ENCODE data around the gene KCTD1.

The KCTD1 gene

GRCh38 chr18:26464128-26465011, 84.0 kb downstream of the KCTD1 start:
- H3K36me3 ChIP-seq (ENCODE audit: control insufficient read depth, insufficient read depth, low read length) = peaks cover 22% of the 10 kb centered on the region
- H3K4me1 ChIP-seq (ENCODE audit: control insufficient read depth, insufficient read depth, low read length, poor library complexity, severe bottlenecking) = peaks cover 5% of the 10 kb centered on the region
- no peak overlapping the region for H3K27ac ChIP-seq (ENCODE audit: low read depth, low read length, severe bottlenecking)
- H3K9me3 ChIP-seq (ENCODE audit: control insufficient read depth, low read length) = no peaks in the 10 kb centered on the region
- WGBS, 2 experiments (ENCODE audit: insufficient coverage in 2 of 2) = 85 to 93% methylated on average over 10 of the region's 11 CpGs
- H3K4me3 ChIP-seq (ENCODE audit: extremely low read depth, insufficient read depth, low read length, poor library complexity, severe bottlenecking) = no peak overlapping the region

GRCh38 chr18:26462355-26462754, 86.0 kb downstream of the KCTD1 start:
- H3K9me3 ChIP-seq (ENCODE audit: control insufficient read depth, low read length) = no peaks in the 10 kb centered on the region
- H3K36me3 ChIP-seq (ENCODE audit: control insufficient read depth, insufficient read depth, low read length) = peaks cover 22% of the 10 kb centered on the region
- no peak overlapping the region for H3K27ac ChIP-seq (ENCODE audit: low read depth, low read length, severe bottlenecking)
- H3K4me3 ChIP-seq (ENCODE audit: extremely low read depth, insufficient read depth, low read length, poor library complexity, severe bottlenecking) = no peak overlapping the region
- H3K4me1 ChIP-seq (ENCODE audit: control insufficient read depth, insufficient read depth, low read length, poor library complexity, severe bottlenecking) = peaks cover 5% of the 10 kb centered on the region
- WGBS, 2 experiments (ENCODE audit: insufficient coverage in 2 of 2) = 88 to 92% methylated on average over 4 of the region's 4 CpGs

GRCh38 chr18:26461405-26461804, 86.9 kb downstream of the KCTD1 start:
- no peak overlapping the region for H3K27ac ChIP-seq (ENCODE audit: low read depth, low read length, severe bottlenecking)
- peaks cover 5% of the 10 kb centered on the region for H3K4me1 ChIP-seq (ENCODE audit: control insufficient read depth, insufficient read depth, low read length, poor library complexity, severe bottlenecking)
- 95 to 100% methylated on average over 2 to 3 of the region's 3 CpGs for WGBS, 2 experiments (ENCODE audit: insufficient coverage in 2 of 2)
- no peak overlapping the region for H3K4me3 ChIP-seq (ENCODE audit: extremely low read depth, insufficient read depth, low read length, poor library complexity, severe bottlenecking)
- H3K36me3 ChIP-seq (ENCODE audit: control insufficient read depth, insufficient read depth, low read length) = peaks cover 19% of the 10 kb centered on the region
- no peaks in the 10 kb centered on the region for H3K9me3 ChIP-seq (ENCODE audit: control insufficient read depth, low read length)

- Histone ChIP-seq H3K4me1 (ENCODE audit: control insufficient read depth, insufficient read depth, low read length, poor library complexity, severe bottlenecking) (peaks cover 5% of the 10 kb centered on the region), H3K4me3 (ENCODE audit: extremely low read depth, insufficient read depth, low read length, poor library complexity, severe bottlenecking) (no peak overlapping the region), H3K27ac (ENCODE audit: low read depth, low read length, severe bottlenecking) (no peak overlapping the region), H3K36me3 (ENCODE audit: control insufficient read depth, insufficient read depth, low read length) (peaks cover 17% of the 10 kb centered on the region), H3K9me3 (ENCODE audit: control insufficient read depth, low read length) (no peaks in the 10 kb centered on the region)
- 87 to 98% methylated on average over 4 of the region's 4 CpGs for WGBS, 2 experiments (ENCODE audit: insufficient coverage in 2 of 2)
Observed at GRCh38 chr18:26460449-26461091, 87.8 kb downstream of the KCTD1 start.

- WGBS, 2 experiments (ENCODE audit: insufficient coverage in 2 of 2) = no CpG with 5 or more reads among the region's 3 CpGs
- Histone ChIP-seq H3K36me3 (ENCODE audit: control insufficient read depth, insufficient read depth, low read length) (peaks cover 19% of the 10 kb centered on the region), H3K4me1 (ENCODE audit: control insufficient read depth, insufficient read depth, low read length, poor library complexity, severe bottlenecking) (peaks cover 5% of the 10 kb centered on the region)
Observed at GRCh38 chr18:26459884-26460283, 88.5 kb downstream of the KCTD1 start.

GRCh38 chr18:26459340-26459739, 89.0 kb downstream of the KCTD1 start:
- Histone ChIP-seq H3K4me3 (ENCODE audit: extremely low read depth, insufficient read depth, low read length, poor library complexity, severe bottlenecking) (no peak overlapping the region), H3K4me1 (ENCODE audit: control insufficient read depth, insufficient read depth, low read length, poor library complexity, severe bottlenecking) (peaks cover 5% of the 10 kb centered on the region), H3K27ac (ENCODE audit: low read depth, low read length, severe bottlenecking) (no peak overlapping the region), H3K9me3 (ENCODE audit: control insufficient read depth, low read length) (no peaks in the 10 kb centered on the region), H3K36me3 (ENCODE audit: control insufficient read depth, insufficient read depth, low read length) (peaks cover 24% of the 10 kb centered on the region)
- 94% methylated on average over 11 to 12 of the region's 12 CpGs for WGBS, 2 experiments (ENCODE audit: insufficient coverage in 2 of 2)

More at GRCh38 chr18:26459884-26460283, 88.5 kb downstream of the KCTD1 start:
- Histone ChIP-seq H3K9me3 (ENCODE audit: control insufficient read depth, low read length) (no peaks in the 10 kb centered on the region), H3K27ac (ENCODE audit: low read depth, low read length, severe bottlenecking) (no peak overlapping the region), H3K4me3 (ENCODE audit: extremely low read depth, insufficient read depth, low read length, poor library complexity, severe bottlenecking) (no peak overlapping the region)

- H3K4me1 ChIP-seq (ENCODE audit: control insufficient read depth, insufficient read depth, low read length, poor library complexity, severe bottlenecking) = peaks cover 5% of the 10 kb centered on the region
- H3K4me3 ChIP-seq (ENCODE audit: extremely low read depth, insufficient read depth, low read length, poor library complexity, severe bottlenecking) = no peak overlapping the region
- H3K9me3 ChIP-seq (ENCODE audit: control insufficient read depth, low read length) = no peaks in the 10 kb centered on the region
- peaks cover 25% of the 10 kb centered on the region for H3K36me3 ChIP-seq (ENCODE audit: control insufficient read depth, insufficient read depth, low read length)
- no peak overlapping the region for H3K27ac ChIP-seq (ENCODE audit: low read depth, low read length, severe bottlenecking)
- WGBS, 2 experiments (ENCODE audit: insufficient coverage in 2 of 2) = 93 to 94% methylated on average over 8 to 9 of the region's 9 CpGs
Observed at GRCh38 chr18:26458526-26459232, 89.7 kb downstream of the KCTD1 start.

- 66 to 68% methylated on average over 19 of the region's 22 CpGs for WGBS, 2 experiments (ENCODE audit: insufficient coverage in 2 of 2)
- Histone ChIP-seq H3K4me3 (ENCODE audit: extremely low read depth, insufficient read depth, low read length, poor library complexity, severe bottlenecking) (no peak overlapping the region), H3K27ac (ENCODE audit: low read depth, low read length, severe bottlenecking) (no peak overlapping the region), H3K9me3 (ENCODE audit: control insufficient read depth, low read length) (no peaks in the 10 kb centered on the region), H3K36me3 (ENCODE audit: control insufficient read depth, insufficient read depth, low read length) (peaks cover 25% of the 10 kb centered on the region), H3K4me1 (ENCODE audit: control insufficient read depth, insufficient read depth, low read length, poor library complexity, severe bottlenecking) (peaks cover 5% of the 10 kb centered on the region)
Observed at GRCh38 chr18:26457611-26458353, 90.6 kb downstream of the KCTD1 start.

GRCh38 chr18:26457195-26457594, 91.2 kb downstream of the KCTD1 start:
- H3K27ac ChIP-seq (ENCODE audit: low read depth, low read length, severe bottlenecking) = no peak overlapping the region
- no peaks in the 10 kb centered on the region for H3K9me3 ChIP-seq (ENCODE audit: control insufficient read depth, low read length)
- 91 to 96% methylated on average over 4 of the region's 4 CpGs for WGBS, 2 experiments (ENCODE audit: insufficient coverage in 2 of 2)
- no peak overlapping the region for H3K4me3 ChIP-seq (ENCODE audit: extremely low read depth, insufficient read depth, low read length, poor library complexity, severe bottlenecking)
- H3K36me3 ChIP-seq (ENCODE audit: control insufficient read depth, insufficient read depth, low read length) = peaks cover 25% of the 10 kb centered on the region
- H3K4me1 ChIP-seq (ENCODE audit: control insufficient read depth, insufficient read depth, low read length, poor library complexity, severe bottlenecking) = peaks cover 5% of the 10 kb centered on the region

- Histone ChIP-seq H3K4me1 (ENCODE audit: control insufficient read depth, insufficient read depth, low read length, poor library complexity, severe bottlenecking) (peaks cover 5% of the 10 kb centered on the region), H3K27ac (ENCODE audit: low read depth, low read length, severe bottlenecking) (no peak overlapping the region), H3K36me3 (ENCODE audit: control insufficient read depth, insufficient read depth, low read length) (peaks cover 25% of the 10 kb centered on the region), H3K4me3 (ENCODE audit: extremely low read depth, insufficient read depth, low read length, poor library complexity, severe bottlenecking) (no peak overlapping the region), H3K9me3 (ENCODE audit: control insufficient read depth, low read length) (no peaks in the 10 kb centered on the region)
- 80% methylated on average over 1 of the region's 3 CpGs; no CpG with 5 or more reads in 1 of the 2 experiments for WGBS, 2 experiments (ENCODE audit: insufficient coverage in 2 of 2)
Observed at GRCh38 chr18:26456070-26456491, 92.3 kb downstream of the KCTD1 start.

All from mesodermal cell (in vitro differentiated cells).